ENCODE measurements around the gene MACROH2A2. TPM values are rescaled to one million over a fixed set of nuclear protein-coding genes. Genes with fewer than 3 reads are reported as not detected.
"Not testable (repeated sequence)": the region's sequence is repeated elsewhere in the genome, so short reads cannot be mapped to it uniquely, and the experiment has no call there.

The MACROH2A2 gene
- total and polyA plus RNA-seq, 7 donors: 4.8 to 19.4 (median 10.4) TPM

- no peak overlapping the region for H3K27ac ChIP-seq
- intact Hi-C loops (cut with DNase I): no loop called here
- H3K27me3 ChIP-seq: no peaks in the 10 kb centered on the region
- WGBS, 2 donors: 94 to 96% methylated on average over 6 of the region's 6 CpGs
- no peaks in the 10 kb centered on the region for H3K4me1 ChIP-seq
- H3K4me3 ChIP-seq: no peak overlapping the region
- TF ChIP-seq POLR2AphosphoS5 (IDR thresholded peaks at IDR 0.05) (no peak), POLR2A (IDR thresholded peaks at IDR 0.05) (no peak), EP300 (IDR thresholded peaks at IDR 0.05) (no peak), CTCF (IDR thresholded peaks at IDR 0.05) (no peak)
- no peaks in the 10 kb centered on the region for H3K9me3 ChIP-seq
- H3K36me3 ChIP-seq: peaks cover 0 to 46% (median 16%) of the 10 kb centered on the region in 4 donors
- DNase-seq: no peak
Measured at GRCh38 chr10:70120417-70120816, 67.8 kb downstream of the MACROH2A2 start.

- WGBS, 2 donors: 93% methylated on average over 11 of the region's 11 CpGs
- DNase-seq: no peak
- H3K27ac ChIP-seq: no peak overlapping the region
- H3K4me1 ChIP-seq: no peaks in the 10 kb centered on the region
- TF ChIP-seq POLR2AphosphoS5 (IDR thresholded peaks at IDR 0.05) (no peak), CTCF (IDR thresholded peaks at IDR 0.05) (no peak), EP300 (IDR thresholded peaks at IDR 0.05) (no peak), POLR2A (IDR thresholded peaks at IDR 0.05) (no peak)
- no peak overlapping the region for H3K4me3 ChIP-seq
- intact Hi-C loops (cut with DNase I): no loop called here
- H3K9me3 ChIP-seq: no peaks in the 10 kb centered on the region
- no peaks in the 10 kb centered on the region for H3K27me3 ChIP-seq
- peaks cover 0 to 46% (median 16%) of the 10 kb centered on the region in 4 donors for H3K36me3 ChIP-seq
Measured at GRCh38 chr10:70121281-70121949, 68.8 kb downstream of the MACROH2A2 start.

- Histone ChIP-seq H3K4me1 (no peaks in the 10 kb centered on the region), H3K4me3 (no peak overlapping the region), H3K27ac (no peak overlapping the region), H3K36me3 (peaks cover 0 to 42% (median 14%) of the 10 kb centered on the region in 4 donors), H3K9me3 (no peaks in the 10 kb centered on the region), H3K27me3 (no peaks in the 10 kb centered on the region)
- TF ChIP-seq EP300 (IDR thresholded peaks at IDR 0.05) (no peak), POLR2AphosphoS5 (IDR thresholded peaks at IDR 0.05) (no peak), CTCF (IDR thresholded peaks at IDR 0.05) (no peak), POLR2A (IDR thresholded peaks at IDR 0.05) (no peak)
- no peak for DNase-seq
- 91 to 94% methylated on average over 5 of the region's 5 CpGs for whole genome bisulfite sequencing, 2 donors
- intact Hi-C loops (cut with DNase I): no loop called here
Measured at GRCh38 chr10:70122742-70123141, 70.1 kb downstream of the MACROH2A2 start.

GRCh38 chr10:70123166-70123565 is 70.5 kb downstream of the MACROH2A2 start:
- intact Hi-C loops (cut with DNase I); H3K4me1 ChIP-seq; H3K4me3 ChIP-seq; H3K27me3 ChIP-seq; H3K27ac ChIP-seq; DNase-seq; H3K9me3 ChIP-seq: not testable (repeated sequence)
- peaks cover 0 to 39% (median 14%) of the 10 kb centered on the region in 4 donors for H3K36me3 ChIP-seq
- 93 to 97% methylated on average over 9 of the region's 9 CpGs for WGBS, 2 donors

- H3K36me3 ChIP-seq: peaks cover 0 to 38% (median 14%) of the 10 kb centered on the region in 4 donors
- no peak overlapping the region for H3K27ac ChIP-seq
- no peaks in the 10 kb centered on the region for H3K9me3 ChIP-seq
- WGBS, 2 donors: 93 to 96% methylated on average over 10 of the region's 10 CpGs
- no peak for DNase-seq
- TF ChIP-seq EP300 (IDR thresholded peaks at IDR 0.05) (no peak), POLR2A (IDR thresholded peaks at IDR 0.05) (no peak), CTCF (IDR thresholded peaks at IDR 0.05) (no peak), POLR2AphosphoS5 (IDR thresholded peaks at IDR 0.05) (no peak)
- intact Hi-C loops (cut with DNase I): no loop called here
- no peak overlapping the region for H3K4me3 ChIP-seq
- no peaks in the 10 kb centered on the region for H3K4me1 ChIP-seq
- no peaks in the 10 kb centered on the region for H3K27me3 ChIP-seq
Measured at GRCh38 chr10:70123817-70124216, 71.2 kb downstream of the MACROH2A2 start.
